Islet of Langerhans (tissue), 1 donor: ENCODE data around the gene CD84.
"Not testable (repeated sequence)": the region's sequence is repeated elsewhere in the genome, so short reads cannot be mapped to it uniquely, and the experiment has no call there.

Experiments
- FAIRE-seq: peaks from one replicate; lab custom pipeline; 2011; peaks lifted over from hg19 to GRCh38; lab: Jason Lieb, UNC

The CD84 gene, protein sequence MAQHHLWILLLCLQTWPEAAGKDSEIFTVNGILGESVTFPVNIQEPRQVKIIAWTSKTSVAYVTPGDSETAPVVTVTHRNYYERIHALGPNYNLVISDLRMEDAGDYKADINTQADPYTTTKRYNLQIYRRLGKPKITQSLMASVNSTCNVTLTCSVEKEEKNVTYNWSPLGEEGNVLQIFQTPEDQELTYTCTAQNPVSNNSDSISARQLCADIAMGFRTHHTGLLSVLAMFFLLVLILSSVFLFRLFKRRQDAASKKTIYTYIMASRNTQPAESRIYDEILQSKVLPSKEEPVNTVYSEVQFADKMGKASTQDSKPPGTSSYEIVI

DNA sequence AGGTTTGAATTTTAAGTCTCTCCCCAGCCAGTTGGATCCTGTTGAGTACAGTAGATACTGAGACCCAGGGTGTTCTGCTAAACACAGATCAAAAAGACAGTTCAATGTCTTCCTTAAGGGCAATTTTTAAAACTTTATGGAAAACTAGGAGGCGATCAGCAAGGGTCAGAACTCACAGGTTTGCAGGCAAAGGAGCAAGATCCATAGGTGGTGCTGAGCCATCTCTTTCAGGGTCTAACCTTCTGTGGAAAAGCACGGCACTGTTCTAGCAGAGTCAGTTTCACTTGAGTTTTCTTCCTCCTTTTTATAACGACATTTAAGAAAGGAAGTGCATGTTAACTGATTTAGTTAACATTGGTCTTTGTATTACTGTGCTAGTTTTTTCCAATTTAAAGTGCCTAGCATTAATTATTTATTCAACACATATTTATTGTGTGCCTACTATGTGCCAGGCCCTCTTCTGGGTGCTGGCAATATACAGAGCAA is at the start of gene CD84:
Gene CD84, minus strand, starts transcription at position 281 of the 486 bp plus-strand sequence. Its CDS starts 59 bp downstream, at position 222.
- FAIRE-seq = no peak

DNA sequence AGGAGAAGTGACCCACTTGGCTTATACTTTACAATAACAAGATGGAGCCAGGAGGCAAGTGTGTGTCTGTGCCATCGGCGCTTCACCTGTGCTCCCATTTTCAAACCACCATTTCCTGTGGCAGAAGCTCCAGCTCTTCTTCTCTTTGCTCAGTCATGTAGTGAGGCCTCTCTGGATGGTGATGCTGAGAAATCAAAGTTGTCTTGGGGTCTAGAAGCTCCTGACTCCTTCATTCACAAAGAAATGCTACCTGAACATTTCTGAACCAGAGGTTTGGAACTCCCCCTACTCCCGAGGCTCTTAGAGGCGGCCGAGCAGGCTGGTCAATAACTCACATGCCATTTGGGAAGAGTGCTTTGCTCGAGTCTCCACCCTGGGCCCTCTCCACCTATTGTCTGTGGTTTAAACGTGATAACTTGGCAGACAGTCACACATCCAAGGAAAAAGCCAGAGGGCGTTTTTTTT is 49.5 kb upstream of the CD84 start:
- FAIRE-seq = no peak

DNA sequence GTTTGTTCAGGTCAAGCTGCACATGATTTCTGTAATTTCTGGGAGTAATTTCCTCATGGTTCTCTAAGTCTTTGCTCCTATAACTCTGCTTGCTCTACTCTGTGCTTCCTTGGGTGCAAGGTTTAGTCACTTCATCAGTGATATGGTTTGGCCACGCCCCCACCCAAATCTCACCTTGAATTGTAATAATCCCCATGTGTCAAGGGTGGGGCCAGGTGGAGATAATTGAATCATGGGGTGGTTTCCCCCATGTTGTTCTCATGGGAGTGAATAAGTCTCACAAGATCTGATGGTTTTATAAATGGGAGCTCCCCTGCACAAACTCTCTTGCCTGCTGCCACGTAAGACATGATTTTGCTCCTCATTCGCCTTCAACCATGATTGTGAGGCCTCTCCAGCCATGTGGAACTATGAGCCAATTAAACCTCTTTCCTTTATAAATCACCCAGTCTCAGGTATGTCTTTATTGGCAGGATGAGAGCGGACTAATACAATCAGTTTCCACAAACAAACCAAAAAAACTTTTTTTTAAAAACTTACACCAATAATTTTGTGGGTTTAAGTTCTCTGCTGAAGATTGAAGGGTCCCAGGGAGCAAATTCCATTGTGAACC is 48.5 kb upstream of the CD84 start:
- FAIRE-seq = not testable (repeated sequence)

DNA sequence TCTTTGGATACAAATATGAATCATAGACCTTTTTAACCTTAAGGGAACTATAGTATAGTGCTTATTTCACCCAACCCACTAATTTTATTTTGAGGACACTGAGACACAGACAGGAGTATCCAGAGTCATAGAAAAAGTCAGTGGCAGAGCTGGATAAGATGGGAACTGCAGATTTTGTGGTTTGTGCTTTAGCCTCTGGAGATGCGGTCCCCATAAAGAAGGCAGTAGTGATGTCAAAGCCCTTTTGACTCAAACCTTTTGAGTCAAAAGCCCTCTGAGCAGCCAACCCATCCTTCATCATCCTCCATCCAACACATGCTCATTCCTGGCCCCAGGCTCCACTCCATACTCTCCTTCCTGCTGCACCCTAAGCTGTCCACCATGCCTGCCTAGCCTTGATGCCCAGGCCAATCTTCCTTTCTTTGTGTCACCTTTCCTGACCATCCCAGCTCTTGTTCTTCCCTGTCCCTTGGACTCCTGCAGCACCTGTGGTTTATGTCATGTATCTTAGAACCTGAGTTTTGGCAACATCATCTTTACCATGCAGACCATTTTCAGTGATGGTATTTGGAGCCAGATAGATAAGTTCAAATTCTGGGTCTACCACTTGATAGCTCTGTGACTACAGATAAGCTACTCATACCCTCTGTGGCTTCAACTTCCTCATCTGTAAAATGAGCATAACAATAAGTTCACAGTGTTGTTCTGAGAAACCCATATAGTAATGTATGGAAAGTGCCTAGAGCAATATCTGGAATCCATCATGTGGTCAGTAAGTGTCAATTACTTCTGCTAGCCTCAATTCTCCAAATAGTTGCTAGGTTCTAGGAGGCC is 47.4 kb upstream of the CD84 start:
- no peak for FAIRE-seq

DNA sequence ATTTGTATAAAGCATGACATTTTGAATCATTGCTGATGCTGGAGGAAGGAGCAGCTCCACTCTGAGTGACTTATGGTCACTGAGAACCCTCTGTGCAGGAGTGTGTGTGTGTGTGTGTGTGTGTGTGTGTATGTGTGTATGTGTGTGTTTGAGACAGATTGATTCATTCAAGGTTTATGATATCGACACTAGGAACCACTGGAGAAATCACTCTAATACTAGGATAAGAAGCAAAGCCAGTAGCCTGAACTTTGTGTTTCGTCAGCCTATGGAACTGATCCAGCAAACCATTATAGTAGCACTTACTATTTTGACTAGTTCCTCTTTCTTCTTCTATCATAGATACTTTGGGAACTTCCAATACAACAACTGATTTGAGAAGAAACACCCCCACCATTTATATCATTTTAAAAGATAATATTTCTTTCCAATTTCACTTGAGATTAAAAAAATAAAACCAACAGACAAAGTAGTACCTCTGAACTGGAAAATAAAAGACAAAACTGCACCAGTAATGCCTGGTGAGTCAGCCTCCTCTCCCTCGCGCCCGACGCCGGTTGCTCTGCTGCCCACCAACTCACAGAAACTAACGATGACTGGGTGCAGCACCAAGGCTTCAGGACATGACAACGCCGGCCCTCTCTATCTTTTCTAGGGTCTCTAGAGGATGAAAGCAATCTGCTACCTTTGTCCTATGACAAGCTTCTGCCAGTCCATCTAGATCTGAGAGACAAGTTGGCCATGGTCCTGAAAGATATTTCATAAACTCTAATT is 46.6 kb upstream of the CD84 start:
- FAIRE-seq = no peak

DNA sequence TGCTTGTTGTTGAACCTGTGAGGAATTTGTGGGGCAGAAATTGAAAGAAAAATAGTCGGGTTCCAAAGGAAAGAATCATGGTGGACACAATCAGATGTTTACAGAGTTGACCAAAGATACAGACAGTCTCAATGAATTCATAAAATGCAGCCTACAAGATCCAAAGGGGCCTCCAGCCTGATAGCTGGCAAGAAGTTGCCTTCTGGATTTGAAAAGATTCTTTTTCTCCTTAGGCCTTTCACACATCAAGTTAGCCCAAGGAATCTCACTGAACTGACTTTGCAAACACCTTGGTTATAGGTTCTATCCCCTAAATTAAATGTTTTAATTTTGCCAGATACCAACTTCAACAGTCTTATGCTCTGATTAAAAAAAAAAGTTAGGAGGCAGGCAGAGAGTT is 46.0 kb upstream of the CD84 start:
- FAIRE-seq = no peak

DNA sequence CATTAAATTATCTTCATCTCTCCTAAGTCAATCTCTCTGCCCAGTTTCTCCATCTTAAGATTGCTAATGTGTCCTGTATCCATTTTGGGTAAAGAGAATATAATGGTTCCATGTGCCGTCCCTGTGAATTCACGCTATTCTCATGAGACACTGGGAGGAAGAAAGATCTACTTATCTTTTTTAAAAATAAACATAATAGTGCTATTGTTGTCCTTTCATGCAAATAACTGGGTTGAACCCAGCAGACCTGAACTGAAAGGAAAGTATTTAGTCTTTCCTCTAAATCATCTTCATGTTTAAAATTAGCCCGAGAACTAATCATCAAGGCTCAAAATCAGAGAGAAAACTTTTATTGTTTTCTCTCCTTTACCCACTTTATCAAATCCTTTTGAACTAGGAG is 45.2 kb upstream of the CD84 start:
- FAIRE-seq = no peak

DNA sequence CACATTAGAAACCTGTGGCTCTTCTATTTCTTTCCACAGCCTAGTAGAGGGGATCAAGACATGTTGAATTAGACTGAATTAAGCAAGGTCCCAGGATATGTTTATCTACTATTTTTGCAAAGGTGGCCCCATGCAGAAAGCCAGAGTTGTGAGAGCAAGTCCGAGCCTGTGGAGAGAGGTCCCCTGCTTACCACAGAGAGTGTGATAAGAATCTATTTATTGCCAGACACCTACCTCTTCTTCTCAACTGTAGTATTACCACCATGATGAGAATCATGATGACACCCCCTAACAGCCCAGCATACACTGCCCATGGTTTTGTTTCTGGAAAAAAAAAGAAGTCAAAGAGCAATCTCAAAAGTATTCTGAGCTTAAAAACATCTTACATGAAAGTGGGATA is 44.6 kb upstream of the CD84 start:
- FAIRE-seq = no peak

DNA sequence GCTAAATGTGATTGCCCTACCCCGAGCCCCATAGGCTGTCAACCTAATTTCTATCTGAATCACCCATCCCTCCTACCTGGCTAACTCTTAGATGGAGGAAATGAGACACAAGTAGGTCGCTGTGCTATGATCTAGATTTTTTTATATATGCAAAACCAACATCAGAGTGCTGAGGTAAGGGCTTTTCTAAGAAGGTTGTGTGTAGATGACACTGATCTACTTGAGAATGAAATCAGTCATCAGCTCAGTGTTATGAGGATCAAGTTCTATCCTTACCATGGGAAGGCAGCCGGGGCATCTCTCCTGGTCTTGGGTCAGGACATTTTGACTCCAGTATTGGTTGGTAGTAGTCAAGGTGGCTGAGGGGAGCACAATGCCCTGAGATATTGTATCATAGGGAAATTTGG is 43.9 kb upstream of the CD84 start:
- no peak for FAIRE-seq

DNA sequence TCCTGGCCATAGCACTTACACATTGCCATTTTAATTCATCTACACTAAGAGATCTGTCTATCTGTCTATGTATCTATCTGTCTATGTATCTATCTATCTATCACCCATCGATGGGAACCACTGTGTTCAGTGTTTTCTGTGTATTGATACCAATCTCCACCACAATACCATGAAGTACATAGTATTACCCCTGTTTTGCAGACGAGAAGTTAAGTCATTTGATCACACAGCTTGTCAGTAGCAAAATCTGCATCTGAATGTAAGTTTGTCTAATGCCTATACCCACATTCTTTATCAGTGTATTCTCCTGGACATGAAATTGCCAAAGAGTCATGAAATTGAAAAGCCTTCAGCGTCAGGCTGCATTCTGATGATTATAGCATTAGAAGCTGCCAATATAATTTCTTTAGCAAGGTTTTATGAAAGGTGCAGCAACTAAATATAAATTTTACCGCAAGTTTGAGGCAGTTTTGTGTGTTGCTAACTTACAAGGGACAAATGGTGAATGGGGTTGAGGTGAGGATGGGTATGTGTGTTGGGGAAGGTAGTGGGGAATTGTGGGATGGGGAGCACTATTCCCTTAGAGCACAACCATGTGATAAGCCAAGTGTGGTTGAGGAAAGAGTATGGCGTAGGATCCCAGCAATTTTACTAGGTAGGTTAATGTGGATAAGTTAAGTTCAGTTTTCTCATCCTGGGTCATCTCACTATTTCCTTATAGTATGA is 43.4 kb upstream of the CD84 start:
- no peak for FAIRE-seq

DNA sequence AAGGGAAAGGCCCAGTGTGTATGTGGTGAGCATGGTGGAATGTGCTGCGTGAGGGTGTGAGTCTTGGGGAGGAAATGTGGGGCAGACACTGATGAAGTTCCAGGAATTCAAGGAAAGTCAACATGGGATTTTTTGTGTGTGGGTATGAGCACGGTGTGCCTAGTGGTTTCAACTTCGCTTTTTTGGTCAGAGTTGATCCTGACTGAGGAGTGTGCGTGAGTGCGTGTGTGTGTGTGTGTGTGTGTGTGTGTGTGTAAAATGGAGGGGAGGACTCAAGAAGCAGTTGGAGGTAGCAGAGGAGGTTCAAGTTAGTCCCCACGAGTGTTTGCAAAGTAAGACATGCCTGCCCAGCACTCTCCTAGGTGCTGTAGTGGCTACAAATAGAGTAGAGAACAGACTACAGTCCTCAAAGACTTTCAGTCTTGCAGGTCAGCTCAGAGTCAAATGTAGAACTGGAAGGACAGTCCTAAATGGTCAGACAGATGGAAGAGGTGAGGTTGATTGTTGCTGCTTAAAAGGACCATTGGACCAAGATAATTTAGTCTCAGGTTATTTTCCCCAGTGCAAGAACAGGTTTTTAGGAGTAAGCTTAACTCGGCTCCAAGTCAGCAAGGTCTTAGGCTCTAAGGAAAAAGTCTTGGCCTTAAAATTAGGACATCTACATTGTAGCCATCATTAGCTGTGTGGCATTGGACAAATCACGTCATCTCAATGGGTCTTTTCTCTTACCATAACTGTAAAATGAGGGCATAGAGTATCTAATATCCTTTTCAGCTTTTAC is 42.5 kb upstream of the CD84 start:
- FAIRE-seq = no peak

DNA sequence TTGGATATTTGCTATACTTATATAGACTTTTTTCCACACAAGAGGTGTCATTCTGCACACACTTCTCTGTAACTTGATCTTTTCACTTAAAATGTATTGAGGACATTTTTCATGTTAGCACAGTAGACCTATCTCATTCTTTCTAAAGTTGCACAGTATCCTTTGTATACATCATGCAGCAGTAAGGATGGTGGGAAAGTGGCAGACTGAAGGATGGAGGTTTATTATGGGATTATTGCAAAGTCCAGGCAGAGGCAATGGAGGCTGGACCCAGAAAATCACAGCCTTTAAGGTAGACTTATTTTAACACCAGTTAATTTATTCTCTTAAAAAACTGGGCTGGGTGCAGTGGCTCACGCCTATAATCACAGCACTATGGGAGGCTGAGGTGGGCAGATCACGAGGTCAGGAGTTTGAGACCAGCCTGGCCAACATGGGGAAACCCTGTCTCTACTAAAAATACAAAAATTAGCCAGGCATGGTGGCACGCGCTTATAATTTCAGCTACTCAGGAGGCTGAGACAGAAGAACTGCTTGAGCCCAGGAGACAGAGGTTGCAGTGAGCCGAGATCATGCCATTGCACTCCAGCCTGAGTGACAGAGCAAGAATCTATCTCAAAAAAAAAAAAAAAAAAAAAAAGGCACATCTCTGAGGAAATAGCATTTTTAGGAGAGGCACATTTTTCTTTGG is 41.8 kb upstream of the CD84 start:
- FAIRE-seq = no peak

DNA sequence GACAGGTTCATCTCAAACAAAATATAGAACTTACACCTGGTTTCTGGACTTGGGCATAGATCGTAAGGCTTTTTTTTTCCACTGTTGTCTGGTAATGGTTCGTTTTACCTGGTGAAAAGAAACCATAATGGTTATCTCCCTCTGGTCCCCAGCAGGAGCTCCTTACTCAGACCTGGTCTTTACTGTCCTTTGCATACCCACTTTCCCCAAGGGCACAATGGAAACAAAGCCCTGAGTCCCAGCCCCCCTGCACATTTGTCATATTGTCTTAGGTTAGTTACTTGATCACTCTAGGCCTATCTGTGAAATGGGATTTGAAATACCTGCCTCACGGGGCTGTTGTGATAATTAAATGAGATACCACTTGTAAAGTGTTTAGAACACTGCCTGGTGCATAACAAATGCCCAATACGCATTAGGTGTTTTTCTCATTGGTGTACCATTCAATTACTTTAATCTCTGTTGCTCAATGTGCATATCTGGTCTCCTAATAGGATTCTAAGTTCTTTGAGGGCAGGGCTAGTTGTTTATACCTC is 40.5 kb upstream of the CD84 start:
- FAIRE-seq = no peak

DNA sequence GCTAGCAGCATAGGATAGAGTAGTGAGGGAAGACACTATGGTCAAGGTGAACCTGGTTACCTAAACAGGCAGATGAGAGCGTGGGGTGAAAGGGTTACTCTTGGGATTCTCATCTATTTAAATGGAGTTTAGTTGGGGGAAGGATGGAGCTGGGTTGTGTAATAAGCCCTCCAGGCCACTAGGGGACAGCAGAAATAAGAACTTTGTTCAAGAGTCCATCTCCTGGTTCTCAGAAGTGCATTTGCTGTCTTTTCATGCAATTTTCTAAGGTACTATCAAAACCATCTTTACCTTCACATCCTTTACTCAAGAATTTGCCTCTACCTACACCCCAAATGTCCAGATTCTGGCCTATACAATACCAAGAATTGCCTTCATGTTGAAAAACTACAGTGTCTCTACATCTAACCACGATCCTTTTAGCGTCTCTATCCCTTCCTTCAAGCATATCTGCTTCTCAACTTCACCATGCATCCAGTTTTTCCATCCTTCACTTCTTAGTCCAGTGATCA is 39.5 kb upstream of the CD84 start:
- no peak for FAIRE-seq

DNA sequence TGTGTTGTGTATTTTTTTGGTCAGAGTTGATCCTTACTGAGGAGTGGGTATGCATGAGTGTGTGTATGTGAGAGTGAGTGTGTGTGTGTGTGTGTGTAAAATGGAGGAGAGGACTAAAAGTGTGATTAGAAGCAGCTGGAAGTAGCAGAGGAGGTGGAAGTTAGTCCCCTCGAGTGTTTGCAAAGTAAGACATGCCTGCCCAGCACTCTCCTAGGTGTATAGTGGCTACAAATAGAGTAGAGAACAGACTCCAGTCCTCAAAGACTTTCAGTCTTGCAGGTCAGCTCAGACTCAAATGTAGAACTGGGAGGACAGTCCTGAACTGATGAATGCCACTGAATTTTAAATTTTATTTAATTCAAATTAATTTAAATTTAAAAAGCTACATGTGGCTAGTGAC is 39.0 kb upstream of the CD84 start:
- FAIRE-seq = no peak

DNA sequence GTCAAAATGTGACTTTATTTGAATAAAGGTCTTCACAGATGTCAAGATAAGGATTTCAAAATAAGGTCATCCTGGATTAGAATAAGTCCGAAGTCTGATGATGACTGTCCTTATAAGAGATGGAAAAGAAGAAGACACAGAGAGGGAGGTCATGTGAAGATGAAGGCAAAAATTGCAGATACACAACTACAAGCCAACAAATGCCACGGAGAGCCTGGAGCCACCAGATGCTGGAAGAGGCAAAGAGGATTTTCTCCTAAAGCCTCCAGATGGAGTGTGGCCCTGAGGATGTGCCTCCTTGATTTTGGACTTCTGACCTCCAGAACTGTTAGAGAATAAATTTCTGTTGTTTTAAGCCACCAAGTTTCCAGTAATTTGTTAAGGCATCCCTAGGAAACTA is 36.4 kb upstream of the CD84 start:
- no peak for FAIRE-seq

DNA sequence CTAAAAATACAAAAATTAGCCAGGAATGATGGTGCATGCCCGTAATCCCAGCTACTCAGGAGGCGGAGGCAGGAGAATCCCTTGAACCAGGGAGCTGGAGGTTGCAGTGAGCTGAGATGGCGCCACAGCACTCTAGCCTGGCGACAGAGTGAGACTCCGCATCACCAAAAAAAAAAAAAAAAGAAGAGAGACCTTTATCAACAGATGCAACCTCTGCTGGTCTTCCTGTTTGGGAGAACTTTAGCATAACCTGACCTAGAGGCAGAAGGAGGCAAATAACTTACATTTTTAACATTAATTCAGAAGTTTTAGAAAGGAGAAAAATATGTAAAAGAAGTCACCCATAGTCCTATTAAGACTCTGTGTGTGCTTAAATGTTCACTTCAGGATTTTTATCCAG is 35.1 kb upstream of the CD84 start:
- no peak for FAIRE-seq

DNA sequence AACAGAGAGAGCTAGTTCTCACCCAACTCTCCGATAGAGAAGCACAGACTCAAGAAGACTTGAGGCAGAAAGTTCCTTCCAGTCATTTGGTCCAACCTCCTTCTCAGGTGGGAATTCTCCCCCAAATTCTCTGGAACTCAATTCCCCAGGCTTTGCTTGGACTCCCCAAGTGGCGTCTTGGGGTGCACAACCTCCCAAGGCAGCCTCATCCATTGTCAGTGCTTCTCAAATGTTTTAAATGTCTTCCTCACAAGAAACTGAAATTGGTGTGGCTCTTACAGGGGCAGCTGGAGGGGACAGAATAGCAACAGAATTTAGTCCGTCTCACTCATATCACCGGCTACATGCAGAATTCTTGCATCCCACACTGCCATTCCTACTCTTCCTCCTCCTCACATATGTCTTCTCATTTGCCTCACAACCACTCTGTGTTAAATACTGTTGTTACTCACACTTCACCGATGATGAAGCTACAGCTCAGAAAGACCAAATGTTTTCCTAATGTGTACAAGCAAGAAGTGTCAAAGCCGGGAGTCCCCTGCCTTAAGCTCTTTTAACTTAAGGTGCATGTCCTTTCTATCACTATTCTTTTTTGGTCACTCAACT is 33.4 kb upstream of the CD84 start:
- no peak for FAIRE-seq

DNA sequence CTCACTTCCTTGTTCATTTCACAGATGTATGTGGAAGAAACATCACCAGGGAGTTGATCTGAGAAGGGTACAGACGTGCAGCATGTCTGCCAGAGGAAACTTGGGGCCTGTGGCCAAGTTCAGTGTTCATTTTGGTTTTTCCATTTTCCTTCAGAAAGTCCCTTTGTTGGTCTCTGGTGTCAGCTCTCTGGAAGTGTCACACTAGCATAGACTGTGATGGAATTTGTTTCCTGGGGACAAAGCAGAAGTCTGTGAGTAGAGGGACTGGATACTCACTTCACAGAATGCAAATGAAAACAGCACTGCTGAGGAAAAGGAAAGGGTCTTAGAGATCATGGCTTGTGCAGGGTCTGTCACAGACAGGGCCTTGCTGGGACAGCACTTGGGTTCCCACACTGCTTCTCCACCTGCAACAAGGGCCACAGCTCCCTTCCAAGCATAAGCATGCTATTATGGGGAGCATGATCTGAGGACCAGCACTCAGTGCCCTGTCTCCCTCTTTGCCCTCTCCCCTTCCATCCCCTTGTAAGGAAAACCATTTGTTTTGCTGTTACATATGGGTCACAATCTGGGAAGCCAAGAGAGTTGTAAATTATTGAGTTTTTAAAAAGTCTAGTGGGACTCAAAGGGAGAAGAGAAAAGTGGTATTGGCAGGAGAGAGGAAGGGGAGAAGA is 31.4 kb upstream of the CD84 start:
- FAIRE-seq = no peak
